ENCODE measurements around the gene CINP. TPM values are rescaled to one million over a fixed set of nuclear protein-coding genes. Genes with fewer than 3 reads are reported as not detected.

Gene CINP
- total and polyA plus RNA-seq, 2 of the 13 experiments (the other 11 are each of a cell fraction or from before 2014, with no cell fraction given) = 32.8 to 42.8 TPM

DNA sequence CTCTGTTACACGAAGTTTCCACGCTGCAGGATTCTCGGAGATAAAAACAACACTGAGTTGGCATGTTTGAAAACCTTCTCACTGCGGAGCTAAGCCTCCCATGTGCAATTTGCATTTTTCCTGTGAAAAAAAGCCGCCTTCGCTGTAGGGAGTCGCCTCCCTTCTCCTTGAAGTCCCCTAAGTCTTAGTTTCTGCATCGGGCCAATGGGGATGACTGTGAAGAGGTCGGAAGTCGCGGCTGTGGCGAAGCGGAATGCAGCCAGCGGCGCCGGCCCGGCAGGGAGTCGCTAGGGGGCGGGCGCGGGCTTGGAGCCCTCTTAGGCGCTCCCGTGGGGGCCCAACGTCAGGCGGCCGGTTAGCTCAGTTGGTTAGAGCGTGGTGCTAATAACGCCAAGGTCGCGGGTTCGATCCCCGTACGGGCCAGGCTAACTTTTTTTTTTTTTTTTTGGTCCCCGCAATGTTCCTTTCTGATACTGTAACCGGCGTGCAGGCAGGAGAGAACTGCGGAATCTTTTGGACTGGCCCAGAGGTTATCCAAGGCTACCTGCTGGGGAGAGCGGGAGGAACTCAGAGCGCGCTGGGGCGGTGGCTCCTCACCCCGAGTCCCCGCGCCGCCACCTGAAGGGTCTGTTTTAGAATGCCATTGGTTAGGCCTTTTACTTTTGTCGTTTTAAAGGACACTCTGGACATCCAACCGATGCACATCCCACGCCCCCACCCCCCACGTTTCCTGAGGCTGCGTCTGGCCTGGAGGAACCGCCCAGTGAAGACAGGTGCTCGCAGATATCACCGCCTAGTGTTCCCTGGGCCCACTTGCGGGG is 45.7 kb downstream of the CINP start (continued):
- TF ChIP-seq, protein P1, sequence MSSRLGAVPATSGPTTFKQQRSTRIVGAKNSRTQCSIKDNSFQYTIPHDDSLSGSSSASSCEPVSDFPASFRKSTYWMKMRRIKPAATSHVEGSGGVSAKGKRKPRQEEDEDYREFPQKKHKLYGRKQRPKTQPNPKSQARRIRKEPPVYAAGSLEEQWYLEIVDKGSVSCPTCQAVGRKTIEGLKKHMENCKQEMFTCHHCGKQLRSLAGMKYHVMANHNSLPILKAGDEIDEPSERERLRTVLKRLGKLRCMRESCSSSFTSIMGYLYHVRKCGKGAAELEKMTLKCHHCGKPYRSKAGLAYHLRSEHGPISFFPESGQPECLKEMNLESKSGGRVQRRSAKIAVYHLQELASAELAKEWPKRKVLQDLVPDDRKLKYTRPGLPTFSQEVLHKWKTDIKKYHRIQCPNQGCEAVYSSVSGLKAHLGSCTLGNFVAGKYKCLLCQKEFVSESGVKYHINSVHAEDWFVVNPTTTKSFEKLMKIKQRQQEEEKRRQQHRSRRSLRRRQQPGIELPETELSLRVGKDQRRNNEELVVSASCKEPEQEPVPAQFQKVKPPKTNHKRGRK (CRISPR knock-in tag; IDR thresholded peaks at IDR 0.05) = no peak
- TF ChIP-seq TCF12 (IDR thresholded peaks at IDR 0.05) (no peak), TCF12 (CRISPR knock-in tag; IDR thresholded peaks at IDR 0.05) (0 out of 2 replicates have a peak, but pooled peaks have one; percentile 50), ZNF839 (CRISPR knock-in tag; IDR thresholded peaks at IDR 0.05; ENCODE audit: borderline replicate concordance) (no peak; the same call in 1 of the 2 replicates), ZNF30 (CRISPR knock-in tag; IDR thresholded peaks at IDR 0.05) (no peak), CBX1 (IDR thresholded peaks at IDR 0.05; ENCODE audit: low read depth) (no peak), ARNT (IDR thresholded peaks at IDR 0.05) (no peak), GPN1 (CRISPR knock-in tag; IDR thresholded peaks at IDR 0.05; ENCODE audit: borderline replicate concordance) (no peak)
- TF ChIP-seq, protein P2, sequence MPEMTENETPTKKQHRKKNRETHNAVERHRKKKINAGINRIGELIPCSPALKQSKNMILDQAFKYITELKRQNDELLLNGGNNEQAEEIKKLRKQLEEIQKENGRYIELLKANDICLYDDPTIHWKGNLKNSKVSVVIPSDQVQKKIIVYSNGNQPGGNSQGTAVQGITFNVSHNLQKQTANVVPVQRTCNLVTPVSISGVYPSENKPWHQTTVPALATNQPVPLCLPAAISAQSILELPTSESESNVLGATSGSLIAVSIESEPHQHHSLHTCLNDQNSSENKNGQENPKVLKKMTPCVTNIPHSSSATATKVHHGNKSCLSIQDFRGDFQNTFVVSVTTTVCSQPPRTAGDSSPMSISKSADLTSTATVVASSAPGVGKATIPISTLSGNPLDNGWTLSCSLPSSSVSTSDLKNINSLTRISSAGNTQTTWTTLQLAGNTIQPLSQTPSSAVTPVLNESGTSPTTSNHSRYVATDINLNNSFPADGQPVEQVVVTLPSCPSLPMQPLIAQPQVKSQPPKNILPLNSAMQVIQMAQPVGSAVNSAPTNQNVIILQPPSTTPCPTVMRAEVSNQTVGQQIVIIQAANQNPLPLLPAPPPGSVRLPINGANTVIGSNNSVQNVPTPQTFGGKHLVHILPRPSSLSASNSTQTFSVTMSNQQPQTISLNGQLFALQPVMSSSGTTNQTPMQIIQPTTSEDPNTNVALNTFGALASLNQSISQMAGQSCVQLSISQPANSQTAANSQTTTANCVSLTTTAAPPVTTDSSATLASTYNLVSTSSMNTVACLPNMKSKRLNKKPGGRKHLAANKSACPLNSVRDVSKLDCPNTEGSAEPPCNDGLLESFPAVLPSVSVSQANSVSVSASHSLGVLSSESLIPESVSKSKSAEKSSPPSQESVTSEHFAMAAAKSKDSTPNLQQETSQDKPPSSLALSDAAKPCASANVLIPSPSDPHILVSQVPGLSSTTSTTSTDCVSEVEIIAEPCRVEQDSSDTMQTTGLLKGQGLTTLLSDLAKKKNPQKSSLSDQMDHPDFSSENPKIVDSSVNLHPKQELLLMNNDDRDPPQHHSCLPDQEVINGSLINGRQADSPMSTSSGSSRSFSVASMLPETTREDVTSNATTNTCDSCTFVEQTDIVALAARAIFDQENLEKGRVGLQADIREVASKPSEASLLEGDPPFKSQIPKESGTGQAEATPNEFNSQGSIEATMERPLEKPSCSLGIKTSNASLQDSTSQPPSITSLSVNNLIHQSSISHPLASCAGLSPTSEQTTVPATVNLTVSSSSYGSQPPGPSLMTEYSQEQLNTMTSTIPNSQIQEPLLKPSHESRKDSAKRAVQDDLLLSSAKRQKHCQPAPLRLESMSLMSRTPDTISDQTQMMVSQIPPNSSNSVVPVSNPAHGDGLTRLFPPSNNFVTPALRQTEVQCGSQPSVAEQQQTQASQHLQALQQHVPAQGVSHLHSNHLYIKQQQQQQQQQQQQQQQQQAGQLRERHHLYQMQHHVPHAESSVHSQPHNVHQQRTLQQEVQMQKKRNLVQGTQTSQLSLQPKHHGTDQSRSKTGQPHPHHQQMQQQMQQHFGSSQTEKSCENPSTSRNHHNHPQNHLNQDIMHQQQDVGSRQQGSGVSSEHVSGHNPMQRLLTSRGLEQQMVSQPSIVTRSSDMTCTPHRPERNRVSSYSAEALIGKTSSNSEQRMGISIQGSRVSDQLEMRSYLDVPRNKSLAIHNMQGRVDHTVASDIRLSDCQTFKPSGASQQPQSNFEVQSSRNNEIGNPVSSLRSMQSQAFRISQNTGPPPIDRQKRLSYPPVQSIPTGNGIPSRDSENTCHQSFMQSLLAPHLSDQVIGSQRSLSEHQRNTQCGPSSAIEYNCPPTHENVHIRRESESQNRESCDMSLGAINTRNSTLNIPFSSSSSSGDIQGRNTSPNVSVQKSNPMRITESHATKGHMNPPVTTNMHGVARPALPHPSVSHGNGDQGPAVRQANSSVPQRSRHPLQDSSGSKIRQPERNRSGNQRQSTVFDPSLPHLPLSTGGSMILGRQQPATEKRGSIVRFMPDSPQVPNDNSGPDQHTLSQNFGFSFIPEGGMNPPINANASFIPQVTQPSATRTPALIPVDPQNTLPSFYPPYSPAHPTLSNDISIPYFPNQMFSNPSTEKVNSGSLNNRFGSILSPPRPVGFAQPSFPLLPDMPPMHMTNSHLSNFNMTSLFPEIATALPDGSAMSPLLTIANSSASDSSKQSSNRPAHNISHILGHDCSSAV (CRISPR knock-in tag; IDR thresholded peaks at IDR 0.05; ENCODE audit: borderline replicate concordance) = no peak
- TF ChIP-seq, protein P3, sequence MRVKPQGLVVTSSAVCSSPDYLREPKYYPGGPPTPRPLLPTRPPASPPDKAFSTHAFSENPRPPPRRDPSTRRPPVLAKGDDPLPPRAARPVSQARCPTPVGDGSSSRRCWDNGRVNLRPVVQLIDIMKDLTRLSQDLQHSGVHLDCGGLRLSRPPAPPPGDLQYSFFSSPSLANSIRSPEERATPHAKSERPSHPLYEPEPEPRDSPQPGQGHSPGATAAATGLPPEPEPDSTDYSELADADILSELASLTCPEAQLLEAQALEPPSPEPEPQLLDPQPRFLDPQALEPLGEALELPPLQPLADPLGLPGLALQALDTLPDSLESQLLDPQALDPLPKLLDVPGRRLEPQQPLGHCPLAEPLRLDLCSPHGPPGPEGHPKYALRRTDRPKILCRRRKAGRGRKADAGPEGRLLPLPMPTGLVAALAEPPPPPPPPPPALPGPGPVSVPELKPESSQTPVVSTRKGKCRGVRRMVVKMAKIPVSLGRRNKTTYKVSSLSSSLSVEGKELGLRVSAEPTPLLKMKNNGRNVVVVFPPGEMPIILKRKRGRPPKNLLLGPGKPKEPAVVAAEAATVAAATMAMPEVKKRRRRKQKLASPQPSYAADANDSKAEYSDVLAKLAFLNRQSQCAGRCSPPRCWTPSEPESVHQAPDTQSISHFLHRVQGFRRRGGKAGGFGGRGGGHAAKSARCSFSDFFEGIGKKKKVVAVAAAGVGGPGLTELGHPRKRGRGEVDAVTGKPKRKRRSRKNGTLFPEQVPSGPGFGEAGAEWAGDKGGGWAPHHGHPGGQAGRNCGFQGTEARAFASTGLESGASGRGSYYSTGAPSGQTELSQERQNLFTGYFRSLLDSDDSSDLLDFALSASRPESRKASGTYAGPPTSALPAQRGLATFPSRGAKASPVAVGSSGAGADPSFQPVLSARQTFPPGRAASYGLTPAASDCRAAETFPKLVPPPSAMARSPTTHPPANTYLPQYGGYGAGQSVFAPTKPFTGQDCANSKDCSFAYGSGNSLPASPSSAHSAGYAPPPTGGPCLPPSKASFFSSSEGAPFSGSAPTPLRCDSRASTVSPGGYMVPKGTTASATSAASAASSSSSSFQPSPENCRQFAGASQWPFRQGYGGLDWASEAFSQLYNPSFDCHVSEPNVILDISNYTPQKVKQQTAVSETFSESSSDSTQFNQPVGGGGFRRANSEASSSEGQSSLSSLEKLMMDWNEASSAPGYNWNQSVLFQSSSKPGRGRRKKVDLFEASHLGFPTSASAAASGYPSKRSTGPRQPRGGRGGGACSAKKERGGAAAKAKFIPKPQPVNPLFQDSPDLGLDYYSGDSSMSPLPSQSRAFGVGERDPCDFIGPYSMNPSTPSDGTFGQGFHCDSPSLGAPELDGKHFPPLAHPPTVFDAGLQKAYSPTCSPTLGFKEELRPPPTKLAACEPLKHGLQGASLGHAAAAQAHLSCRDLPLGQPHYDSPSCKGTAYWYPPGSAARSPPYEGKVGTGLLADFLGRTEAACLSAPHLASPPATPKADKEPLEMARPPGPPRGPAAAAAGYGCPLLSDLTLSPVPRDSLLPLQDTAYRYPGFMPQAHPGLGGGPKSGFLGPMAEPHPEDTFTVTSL (CRISPR knock-in tag; IDR thresholded peaks at IDR 0.05; ENCODE audit: borderline replicate concordance) = peak; percentile 22; the same call in 1 of the 2 replicates
- TF ChIP-seq, protein P4, sequence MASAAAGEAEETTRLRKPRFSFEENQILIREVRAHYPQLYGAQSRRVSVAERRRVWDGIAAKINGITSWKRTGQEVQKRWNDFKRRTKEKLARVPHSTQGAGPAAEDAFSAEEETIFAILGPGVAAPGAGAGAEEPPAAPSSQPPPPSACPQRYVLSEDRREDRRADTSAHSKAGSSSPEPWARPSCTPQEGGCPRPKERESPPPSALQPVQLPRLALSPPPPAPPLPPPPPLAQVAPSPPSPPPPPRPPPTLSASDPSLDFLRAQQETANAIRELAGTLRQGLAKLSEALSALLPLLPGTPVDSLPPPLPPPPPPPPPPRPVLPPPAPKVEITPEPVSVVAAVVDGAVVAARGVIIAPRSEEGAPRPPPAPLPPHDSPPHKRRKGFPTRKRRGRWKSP (CRISPR knock-in tag; IDR thresholded peaks at IDR 0.05) = peak; percentile 26; the same call in 1 of the 2 replicates
